K562 (cell line): ENCODE measurements around the gene GMNN. TPM values are rescaled to one million over a fixed set of nuclear protein-coding genes. Genes with fewer than 3 reads are reported as not detected.

Experiments
- ATAC-seq: fragments of 200-7000 bp; cut with Tn5 transposase; 3 replicates; pipeline ENCODE4 v1.9.1; 2020; ENCODE audit warnings: moderate library complexity
- BruUV-seq: library from RNA; stranded (reverse); fragments of 400-500 nt; replicated peaks from 2 replicates; lab custom pipeline; 2021; lab: Mats Ljungman, UMichigan
- CTCF ChIA-PET: fragments of 300-600 bp; formaldehyde crosslinking; extraction: SDS; loops from one replicate; lab custom pipeline; 2021; ENCODE audit warnings: low intra/inter-chr PET ratio; lab: Yijun Ruan, JAX
- POLR2A ChIA-PET: fragments of 300-600, 350-650 bp; sonication (Branson Sonifier 250); formaldehyde crosslinking; extraction: SDS; loops from one replicate; lab custom pipeline; 2021; ENCODE audit warnings: antibody characterized with exemption, inconsistent platforms; lab: Yijun Ruan, JAX
- DNase-seq, 4 experiments: peaks; one replicate each; pipeline versions ENCODE4 v3.0.0 to v3.0.0-alpha.2; 2011 to 2018; ENCODE audit warnings: low spot score in 3 of 4, mixed read lengths in 3 of 4; ENCODE audit errors: extremely low read depth in 1 of 4
- FAIRE-seq: peaks from 2 replicates; lab custom pipeline; 2011; peaks lifted over from hg19 to GRCh38; lab: Jason Lieb, UNC
- H2AFZ ChIP-seq: 2 replicates; pipeline ENCODE4 v1.6.0; 2011; ENCODE audit warnings: low read depth, low read length, control low read depth, inconsistent platforms
- H3K27ac ChIP-seq: fragments of 200-600 bp; 3 replicates; pipeline ENCODE4 v1.8.0; 2011; ENCODE audit warnings: low read depth, mild to moderate bottlenecking, control low read depth, inconsistent platforms, low read length, moderate library complexity, mixed read lengths; ENCODE audit errors: extremely low read depth
- H3K27me3 ChIP-seq, 2 experiments: fragments of 300-600 bp in 1 of 2; 2 replicates in 1 of 2; 3 replicates in 1 of 2; pipeline versions ENCODE4 v1.6.0 to v1.8.0; 2011; ENCODE audit warnings: inconsistent platforms in 2 of 2, low read length in 2 of 2, mild to moderate bottlenecking in 1 of 2, mixed read lengths in 1 of 2, moderate library complexity in 1 of 2; ENCODE audit not compliant: control insufficient read depth in 2 of 2, insufficient read depth in 2 of 2
- H3K36me3 ChIP-seq: fragments of 300-600 bp; 3 replicates; pipeline ENCODE4 v1.8.0; 2011; ENCODE audit warnings: mild to moderate bottlenecking, low read length, inconsistent platforms; ENCODE audit not compliant: control insufficient read depth, insufficient read depth
- H3K4me1 ChIP-seq, 2 experiments: fragments of 200-600 bp in 1 of 2; replicated peaks in 1 of 2; 2 replicates in 1 of 2; 3 replicates in 1 of 2; pipeline versions ENCODE4 v1.5.1 to v1.8.0; 2011; ENCODE audit warnings: inconsistent platforms in 2 of 2, low read length in 2 of 2, mild to moderate bottlenecking in 1 of 2, mixed read lengths in 1 of 2, moderate library complexity in 1 of 2; ENCODE audit not compliant: control insufficient read depth in 2 of 2, insufficient read depth in 2 of 2
- H3K4me2 ChIP-seq: 2 replicates; pipeline ENCODE4 v1.6.1; 2011; ENCODE audit warnings: low read length, control low read depth, inconsistent platforms, mixed read lengths; ENCODE audit not compliant: insufficient read depth
- H3K4me3 ChIP-seq: fragments of 200-600 bp; sonication (generic), shearing (Covaris generic); 2 replicates; pipeline ENCODE4 v1.5.1; 2016; ENCODE audit warnings: control low read depth, inconsistent platforms
- H3K79me2 ChIP-seq: fragments of 200-600 bp; 3 replicates; pipeline ENCODE4 v1.8.0; 2011; ENCODE audit warnings: low read length, inconsistent platforms; ENCODE audit not compliant: control insufficient read depth, insufficient read depth
- H3K9ac ChIP-seq, 2 experiments: 2 replicates each; pipeline versions ENCODE4 v1.6.0 to v1.6.1; 2011; ENCODE audit warnings: low read depth in 2 of 2, low read length in 2 of 2, control low read depth in 1 of 2, inconsistent platforms in 1 of 2, mild to moderate bottlenecking in 1 of 2, mixed read lengths in 1 of 2; ENCODE audit not compliant: insufficient read depth in 1 of 2
- H3K9me1 ChIP-seq: one replicate; pipeline ENCODE4 v1.6.0; 2011; ENCODE audit warnings: inconsistent platforms, mild to moderate bottlenecking, low read length, moderate library complexity; ENCODE audit not compliant: control insufficient read depth, insufficient read depth
- H3K9me3 ChIP-seq: replicated peaks from 2 replicates; pipeline ENCODE4 v1.5.1; 2011; ENCODE audit warnings: low read depth, low read length, inconsistent platforms; ENCODE audit not compliant: control insufficient read depth, insufficient read depth
- H4K20me1 ChIP-seq: replicated peaks from 2 replicates; pipeline ENCODE4 v1.6.1; 2011; ENCODE audit warnings: low read length, inconsistent platforms, mixed read lengths; ENCODE audit not compliant: control insufficient read depth, insufficient read depth
- CBX8 ChIP-seq: fragments of 200-600 bp; sonication (generic); IDR thresholded peaks from 2 replicates; pipeline ENCODE4 v1.6.1; 2012; ENCODE audit warnings: borderline replicate concordance, mixed run types, low read depth, mild to moderate bottlenecking, moderate library complexity, mixed read lengths, low read length, control low read depth, inconsistent platforms; ENCODE audit not compliant: poor library complexity, severe bottlenecking; ENCODE audit errors: extremely low read depth
- IRF2 ChIP-seq: sonication (generic); formaldehyde crosslinking; IDR thresholded peaks from 2 replicates; pipeline ENCODE4 v1.8.1; 2022; ENCODE audit warnings: mild to moderate bottlenecking, missing genetic modification reagents
- KAT7 ChIP-seq: sonication (generic); formaldehyde crosslinking; IDR thresholded peaks from 2 replicates; pipeline ENCODE4 v1.8.0; 2022; ENCODE audit warnings: missing genetic modification reagents, mild to moderate bottlenecking, borderline replicate concordance
- KHSRP ChIP-seq: fragments of 450-650 bp; IDR thresholded peaks from 2 replicates; pipeline ENCODE4 v1.6.1; 2017
- MTA2 ChIP-seq: fragments of 450-650 bp; IDR thresholded peaks from 2 replicates; pipeline ENCODE4 v1.6.1; 2016; ENCODE audit warnings: low read depth
- RBM39 ChIP-seq: fragments of 200-400 bp; formaldehyde crosslinking; optimal IDR thresholded peaks from 2 replicates; pipeline ENCODE3; 2018; ENCODE audit warnings: low read depth, low read length
- SNIP1 ChIP-seq: fragments of 450-650 bp; IDR thresholded peaks from 2 replicates; pipeline ENCODE4 v1.7.1; 2017; ENCODE audit warnings: low read depth, mild to moderate bottlenecking
- TRIM28 ChIP-seq: fragments of 450-650 bp; IDR thresholded peaks from 2 replicates; pipeline ENCODE4 v1.6.1; 2017
- ZBTB8A ChIP-seq: fragments of 450-650 bp; IDR thresholded peaks from 2 replicates; pipeline ENCODE4 v1.6.1; 2018; ENCODE audit warnings: mild to moderate bottlenecking, moderate library complexity; ENCODE audit not compliant: partially characterized antibody
- ZNF175 ChIP-seq: fragments of 200-800 bp; sonication (Bioruptor generic); IDR thresholded peaks from 2 replicates; pipeline ENCODE4 v1.6.1; 2016; ENCODE audit warnings: low read depth, mild to moderate bottlenecking, missing genetic modification characterization, missing compliant biosample characterization
- WGBS: fragments of 100-300 bp; shearing (Covaris generic); methylation state at CpG from one replicate; pipeline ENCODE4 v1.1.6; 2016; ENCODE audit warnings: low coverage, mixed read lengths; ENCODE audit not compliant: insufficient coverage; ENCODE audit errors: missing lambda C conversion rate; 5-methylcytosine and 5-hydroxymethylcytosine counted together
- in situ Hi-C: fragments of 300-500 bp; cut with MboI; formaldehyde crosslinking; loops from 4 replicates; pipeline ENCODE4 v1.15.0; 2018; ENCODE audit warnings: inconsistent platforms, mixed read lengths
- intact Hi-C: fragments of 100-400 bp; cut with micrococcal nuclease; formaldehyde crosslinking; loops from 2 replicates; pipeline ENCODE4 v1.14.2; 2022
- polyA plus RNA-seq, 8 experiments: library from polyadenylated mRNA; depleted of rRNA in 4 of 8; stranded (reverse) in 5 of 8; unstranded in 3 of 8; fragments of >200 nt; fragmentation: Nextera tagmentation in 2 of 8; fragmentation: Illumina TruSeq in 1 of 8; extraction: Ambion mirVana in 2 of 8; extraction: Trizol in 1 of 8; gene quantifications; 2 replicates each; pipeline versions ENCODE4 v1.2.1 to v1.2.3, GENCODE V29; 2011 to 2014; ENCODE audit warnings: inconsistent platforms in 1 of 8, missing spikeins in 1 of 8
- total RNA-seq, 7 experiments: library from RNA; depleted of rRNA in 6 of 7; stranded (reverse); fragments of >200 nt in 6 of 7; fragmentation: Illumina TruSeq in 2 of 7; extraction: Trizol in 2 of 7; gene quantifications; 2 replicates each; pipeline versions ENCODE4 v1.2.1 to v1.2.3, GENCODE V29; 2011 to 2021; ENCODE audit warnings: low replicate concordance in 1 of 7
- TF ChIP-seq, protein P1 (sequence below): fragments of 450-650 bp; IDR thresholded peaks from 2 replicates; pipeline ENCODE4 v1.6.1; 2016
- TF ChIP-seq, protein P2 (sequence below): fragments of 450-650 bp; IDR thresholded peaks from 2 replicates; pipeline ENCODE4 v1.6.1; 2016; ENCODE audit warnings: mild to moderate bottlenecking, moderate library complexity

Gene GMNN
- total and polyA plus RNA-seq, 9 of the 15 experiments (the other 6 are each of a cell fraction or from before 2014, with no cell fraction given): 144 to 370 (median 210) TPM

DNA sequence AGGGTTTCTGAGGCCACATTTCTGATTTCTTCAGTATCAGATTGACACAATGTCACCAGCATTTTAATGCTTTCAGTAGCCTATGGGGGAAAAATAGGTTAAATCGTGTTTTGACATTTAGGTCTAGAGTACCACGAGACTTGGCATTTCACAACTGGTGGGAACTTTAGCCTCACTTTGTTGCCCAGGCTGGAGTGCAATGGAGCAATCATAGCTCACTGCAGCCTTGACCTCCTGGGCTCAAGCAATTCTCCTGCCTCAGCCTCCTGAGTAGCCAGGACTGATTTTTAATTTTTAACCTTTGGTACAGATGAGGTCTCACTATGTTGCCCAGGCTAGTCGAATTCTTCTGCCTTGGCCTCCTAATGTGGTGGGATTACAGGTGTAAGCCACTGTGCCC lies 35.0 kb downstream of the GMNN start:
- in situ Hi-C loops: no loop called here
- Histone ChIP-seq H3K4me1 (no peaks in the 10 kb centered on the region), H3K9me1 (no peaks in the 10 kb centered on the region), H4K20me1 (no peaks in the 10 kb centered on the region), H3K9ac (no peak overlapping the region), H3K36me3 (no peaks in the 10 kb centered on the region), H3K4me3 (no peak overlapping the region), H3K9me3 (no peaks in the 10 kb centered on the region), H3K79me2 (no peaks in the 10 kb centered on the region), H2AFZ (no peak overlapping the region), H3K27me3 (peaks cover 7 to 11% of the 10 kb centered on the region in 2 experiments; a peak in 3 of 5 replicates), H3K4me2 (no peak overlapping the region), H3K27ac (no peak overlapping the region)
- no TSS peak for BruUV-seq
- DNase-seq (no peak), ATAC-seq (no peak), FAIRE-seq (no peak)
- POLR2A ChIA-PET: interaction anchor here (0.7 to 2.0 kb wide), 2 partner anchors 9 to 1007 kb away, joined by 3 to 7 read pairs; no protein-coding TSS in a partner anchor
- intact Hi-C loops: no loop called here
- WGBS: 0% methylated on average over 3 of the region's 3 CpGs
- CTCF ChIA-PET: no interaction called here
- TF ChIP-seq KHSRP (no peak), KAT7 (no peak), ZNF175 (CRISPR knock-in tag) (no peak), IRF2 (no peak), ZBTB8A (no peak), RBM39 (no peak), MTA2 (no peak), TRIM28 (no peak), CBX8 (no peak), SNIP1 (no peak)
- TF ChIP-seq, protein P1, sequence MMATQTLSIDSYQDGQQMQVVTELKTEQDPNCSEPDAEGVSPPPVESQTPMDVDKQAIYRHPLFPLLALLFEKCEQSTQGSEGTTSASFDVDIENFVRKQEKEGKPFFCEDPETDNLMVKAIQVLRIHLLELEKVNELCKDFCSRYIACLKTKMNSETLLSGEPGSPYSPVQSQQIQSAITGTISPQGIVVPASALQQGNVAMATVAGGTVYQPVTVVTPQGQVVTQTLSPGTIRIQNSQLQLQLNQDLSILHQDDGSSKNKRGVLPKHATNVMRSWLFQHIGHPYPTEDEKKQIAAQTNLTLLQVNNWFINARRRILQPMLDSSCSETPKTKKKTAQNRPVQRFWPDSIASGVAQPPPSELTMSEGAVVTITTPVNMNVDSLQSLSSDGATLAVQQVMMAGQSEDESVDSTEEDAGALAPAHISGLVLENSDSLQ: no peak
- TF ChIP-seq, protein P2, sequence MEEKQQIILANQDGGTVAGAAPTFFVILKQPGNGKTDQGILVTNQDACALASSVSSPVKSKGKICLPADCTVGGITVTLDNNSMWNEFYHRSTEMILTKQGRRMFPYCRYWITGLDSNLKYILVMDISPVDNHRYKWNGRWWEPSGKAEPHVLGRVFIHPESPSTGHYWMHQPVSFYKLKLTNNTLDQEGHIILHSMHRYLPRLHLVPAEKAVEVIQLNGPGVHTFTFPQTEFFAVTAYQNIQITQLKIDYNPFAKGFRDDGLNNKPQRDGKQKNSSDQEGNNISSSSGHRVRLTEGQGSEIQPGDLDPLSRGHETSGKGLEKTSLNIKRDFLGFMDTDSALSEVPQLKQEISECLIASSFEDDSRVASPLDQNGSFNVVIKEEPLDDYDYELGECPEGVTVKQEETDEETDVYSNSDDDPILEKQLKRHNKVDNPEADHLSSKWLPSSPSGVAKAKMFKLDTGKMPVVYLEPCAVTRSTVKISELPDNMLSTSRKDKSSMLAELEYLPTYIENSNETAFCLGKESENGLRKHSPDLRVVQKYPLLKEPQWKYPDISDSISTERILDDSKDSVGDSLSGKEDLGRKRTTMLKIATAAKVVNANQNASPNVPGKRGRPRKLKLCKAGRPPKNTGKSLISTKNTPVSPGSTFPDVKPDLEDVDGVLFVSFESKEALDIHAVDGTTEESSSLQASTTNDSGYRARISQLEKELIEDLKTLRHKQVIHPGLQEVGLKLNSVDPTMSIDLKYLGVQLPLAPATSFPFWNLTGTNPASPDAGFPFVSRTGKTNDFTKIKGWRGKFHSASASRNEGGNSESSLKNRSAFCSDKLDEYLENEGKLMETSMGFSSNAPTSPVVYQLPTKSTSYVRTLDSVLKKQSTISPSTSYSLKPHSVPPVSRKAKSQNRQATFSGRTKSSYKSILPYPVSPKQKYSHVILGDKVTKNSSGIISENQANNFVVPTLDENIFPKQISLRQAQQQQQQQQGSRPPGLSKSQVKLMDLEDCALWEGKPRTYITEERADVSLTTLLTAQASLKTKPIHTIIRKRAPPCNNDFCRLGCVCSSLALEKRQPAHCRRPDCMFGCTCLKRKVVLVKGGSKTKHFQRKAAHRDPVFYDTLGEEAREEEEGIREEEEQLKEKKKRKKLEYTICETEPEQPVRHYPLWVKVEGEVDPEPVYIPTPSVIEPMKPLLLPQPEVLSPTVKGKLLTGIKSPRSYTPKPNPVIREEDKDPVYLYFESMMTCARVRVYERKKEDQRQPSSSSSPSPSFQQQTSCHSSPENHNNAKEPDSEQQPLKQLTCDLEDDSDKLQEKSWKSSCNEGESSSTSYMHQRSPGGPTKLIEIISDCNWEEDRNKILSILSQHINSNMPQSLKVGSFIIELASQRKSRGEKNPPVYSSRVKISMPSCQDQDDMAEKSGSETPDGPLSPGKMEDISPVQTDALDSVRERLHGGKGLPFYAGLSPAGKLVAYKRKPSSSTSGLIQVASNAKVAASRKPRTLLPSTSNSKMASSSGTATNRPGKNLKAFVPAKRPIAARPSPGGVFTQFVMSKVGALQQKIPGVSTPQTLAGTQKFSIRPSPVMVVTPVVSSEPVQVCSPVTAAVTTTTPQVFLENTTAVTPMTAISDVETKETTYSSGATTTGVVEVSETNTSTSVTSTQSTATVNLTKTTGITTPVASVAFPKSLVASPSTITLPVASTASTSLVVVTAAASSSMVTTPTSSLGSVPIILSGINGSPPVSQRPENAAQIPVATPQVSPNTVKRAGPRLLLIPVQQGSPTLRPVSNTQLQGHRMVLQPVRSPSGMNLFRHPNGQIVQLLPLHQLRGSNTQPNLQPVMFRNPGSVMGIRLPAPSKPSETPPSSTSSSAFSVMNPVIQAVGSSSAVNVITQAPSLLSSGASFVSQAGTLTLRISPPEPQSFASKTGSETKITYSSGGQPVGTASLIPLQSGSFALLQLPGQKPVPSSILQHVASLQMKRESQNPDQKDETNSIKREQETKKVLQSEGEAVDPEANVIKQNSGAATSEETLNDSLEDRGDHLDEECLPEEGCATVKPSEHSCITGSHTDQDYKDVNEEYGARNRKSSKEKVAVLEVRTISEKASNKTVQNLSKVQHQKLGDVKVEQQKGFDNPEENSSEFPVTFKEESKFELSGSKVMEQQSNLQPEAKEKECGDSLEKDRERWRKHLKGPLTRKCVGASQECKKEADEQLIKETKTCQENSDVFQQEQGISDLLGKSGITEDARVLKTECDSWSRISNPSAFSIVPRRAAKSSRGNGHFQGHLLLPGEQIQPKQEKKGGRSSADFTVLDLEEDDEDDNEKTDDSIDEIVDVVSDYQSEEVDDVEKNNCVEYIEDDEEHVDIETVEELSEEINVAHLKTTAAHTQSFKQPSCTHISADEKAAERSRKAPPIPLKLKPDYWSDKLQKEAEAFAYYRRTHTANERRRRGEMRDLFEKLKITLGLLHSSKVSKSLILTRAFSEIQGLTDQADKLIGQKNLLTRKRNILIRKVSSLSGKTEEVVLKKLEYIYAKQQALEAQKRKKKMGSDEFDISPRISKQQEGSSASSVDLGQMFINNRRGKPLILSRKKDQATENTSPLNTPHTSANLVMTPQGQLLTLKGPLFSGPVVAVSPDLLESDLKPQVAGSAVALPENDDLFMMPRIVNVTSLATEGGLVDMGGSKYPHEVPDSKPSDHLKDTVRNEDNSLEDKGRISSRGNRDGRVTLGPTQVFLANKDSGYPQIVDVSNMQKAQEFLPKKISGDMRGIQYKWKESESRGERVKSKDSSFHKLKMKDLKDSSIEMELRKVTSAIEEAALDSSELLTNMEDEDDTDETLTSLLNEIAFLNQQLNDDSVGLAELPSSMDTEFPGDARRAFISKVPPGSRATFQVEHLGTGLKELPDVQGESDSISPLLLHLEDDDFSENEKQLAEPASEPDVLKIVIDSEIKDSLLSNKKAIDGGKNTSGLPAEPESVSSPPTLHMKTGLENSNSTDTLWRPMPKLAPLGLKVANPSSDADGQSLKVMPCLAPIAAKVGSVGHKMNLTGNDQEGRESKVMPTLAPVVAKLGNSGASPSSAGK: no peak
